K562 (cell line): ENCODE measurements around the gene NRF1. TPM values are rescaled to one million over a fixed set of nuclear protein-coding genes. Genes with fewer than 3 reads are reported as not detected.

Experiments used
- BRCA1 ChIP-seq, 2 experiments: fragments of 450-650 bp in 1 of 2; sonication (generic) in 1 of 2; formaldehyde crosslinking in 1 of 2; IDR thresholded peaks; 2 replicates each; pipeline versions ENCODE4 v1.5.0 to v1.6.1; 2017 to 2020; ENCODE audit warnings: mild to moderate bottlenecking in 1 of 2, missing genetic modification reagents in 1 of 2
- ETS1 ChIP-seq: conservative IDR thresholded peaks from 2 replicates; pipeline ENCODE4 v1.6.1; 2011; ENCODE audit warnings: low read depth, mild to moderate bottlenecking, low read length; ENCODE audit not compliant: control insufficient read depth
- FOXA3 ChIP-seq, 2 experiments: fragments of 450-650 bp in 1 of 2; sonication (generic) in 1 of 2; formaldehyde crosslinking; IDR thresholded peaks in 1 of 2; conservative IDR thresholded peaks in 1 of 2; 2 replicates each; pipeline versions ENCODE4 v1.4.0 to v1.8.0; 2020 to 2022; ENCODE audit warnings: mild to moderate bottlenecking in 2 of 2, missing genetic modification reagents in 1 of 2
- FOXK1 ChIP-seq: sonication (generic); formaldehyde crosslinking; IDR thresholded peaks from 2 replicates; pipeline ENCODE4 v1.8.0; 2022; ENCODE audit warnings: missing genetic modification reagents, mild to moderate bottlenecking, borderline replicate concordance
- FOXM1 ChIP-seq, 2 experiments: fragments of 450-650 bp in 1 of 2; sonication (generic) in 1 of 2; formaldehyde crosslinking in 1 of 2; IDR thresholded peaks; 2 replicates each; pipeline versions ENCODE4 v1.6.1 to v1.9.0; 2017 to 2022; ENCODE audit warnings: low read depth in 2 of 2, mild to moderate bottlenecking in 2 of 2, missing genetic modification reagents in 1 of 2, moderate library complexity in 1 of 2
- HNRNPL ChIP-seq: fragments of 200-400 bp; formaldehyde crosslinking; IDR thresholded peaks from 2 replicates; pipeline ENCODE4 v1.6.1; 2017; ENCODE audit warnings: low read depth, mild to moderate bottlenecking, low read length
- KDM5B ChIP-seq: fragments of 200-600 bp; sonication (generic); IDR thresholded peaks from 2 replicates; pipeline ENCODE4 v1.6.1; 2012; ENCODE audit warnings: low read depth, mild to moderate bottlenecking, moderate library complexity, low read length, control low read depth, inconsistent platforms; ENCODE audit not compliant: insufficient replicate concordance
- MEF2D ChIP-seq: conservative IDR thresholded peaks from 2 replicates; pipeline ENCODE4 v1.6.1; 2016; ENCODE audit warnings: low read depth, missing genetic modification characterization, missing compliant biosample characterization
- NR2C1 ChIP-seq, 2 experiments: fragments of 450-650 bp; IDR thresholded peaks; 2 replicates each; pipeline ENCODE4 v1.6.1; 2017; ENCODE audit warnings: mild to moderate bottlenecking in 2 of 2, antibody characterized with exemption in 1 of 2, inconsistent platforms in 1 of 2, missing compliant biosample characterization in 1 of 2, missing genetic modification characterization in 1 of 2
- NR2C2 ChIP-seq, 2 experiments: fragments of 200-800 bp in 1 of 2; sonication (Bioruptor generic) in 1 of 2; sonication (generic) in 1 of 2; formaldehyde crosslinking in 1 of 2; IDR thresholded peaks; 2 replicates each; pipeline versions ENCODE4 v1.6.1 to v1.8.0; 2016 to 2022; ENCODE audit warnings: mild to moderate bottlenecking in 1 of 2, missing compliant biosample characterization in 1 of 2, missing genetic modification characterization in 1 of 2, missing genetic modification reagents in 1 of 2
- RBM22 ChIP-seq: fragments of 200-400 bp; formaldehyde crosslinking; IDR thresholded peaks from 2 replicates; pipeline ENCODE4 v1.6.1; 2018; ENCODE audit warnings: low read length, low read depth; ENCODE audit not compliant: poor library complexity, severe bottlenecking
- RERE ChIP-seq: sonication (generic); formaldehyde crosslinking; IDR thresholded peaks from 2 replicates; pipeline ENCODE4 v1.8.0; 2023; ENCODE audit warnings: missing genetic modification reagents, mild to moderate bottlenecking, borderline replicate concordance
- SRSF7 ChIP-seq: fragments of 200-400 bp; formaldehyde crosslinking; optimal IDR thresholded peaks from 2 replicates; pipeline ENCODE3; 2017; ENCODE audit warnings: mild to moderate bottlenecking, low read depth, low read length
- ZNF143 ChIP-seq: sonication (generic); formaldehyde crosslinking; IDR thresholded peaks from 2 replicates; pipeline ENCODE4 v1.9.0; 2022; ENCODE audit warnings: mild to moderate bottlenecking, missing genetic modification reagents
- ZNF740 ChIP-seq, 3 experiments: fragments of 200-800 bp in 1 of 3; sonication (Bioruptor generic) in 1 of 3; sonication (generic) in 1 of 3; formaldehyde crosslinking in 1 of 3; IDR thresholded peaks; 2 replicates each; pipeline versions ENCODE4 v1.6.1 to v1.8.0; 2016 to 2022; ENCODE audit warnings: mild to moderate bottlenecking in 2 of 3, missing compliant biosample characterization in 2 of 3, missing genetic modification characterization in 2 of 3, missing genetic modification reagents in 1 of 3
- polyA plus RNA-seq, 8 experiments: library from polyadenylated mRNA; depleted of rRNA in 4 of 8; stranded (reverse) in 5 of 8; unstranded in 3 of 8; fragments of >200 nt; fragmentation: Nextera tagmentation in 2 of 8; fragmentation: Illumina TruSeq in 1 of 8; extraction: Ambion mirVana in 2 of 8; extraction: Trizol in 1 of 8; gene quantifications; 2 replicates each; pipeline versions ENCODE4 v1.2.1 to v1.2.3, GENCODE V29; 2011 to 2014; ENCODE audit warnings: inconsistent platforms in 1 of 8, missing spikeins in 1 of 8
- total RNA-seq, 7 experiments: library from RNA; depleted of rRNA in 6 of 7; stranded (reverse); fragments of >200 nt in 6 of 7; fragmentation: Illumina TruSeq in 2 of 7; extraction: Trizol in 2 of 7; gene quantifications; 2 replicates each; pipeline versions ENCODE4 v1.2.1 to v1.2.3, GENCODE V29; 2011 to 2021; ENCODE audit warnings: low replicate concordance in 1 of 7

NRF1 gene
- total and polyA plus RNA-seq, 9 of the 15 experiments (the other 6 are each of a cell fraction or from before 2014, with no cell fraction given), result 8.6 to 28.8 (median 20.3) TPM

- TF ChIP-seq RERE (CRISPR knock-in tag) (0 out of 2 replicates have a peak, but pooled peaks have one; percentile 27), NR2C1 (IDR thresholded peaks at IDR 0.05) (no peak; the same call in none of the 2 replicates), NR2C1 (tag; IDR thresholded peaks at IDR 0.05) (peak; percentile 57), ETS1 (0 out of 2 replicates have a peak, but pooled peaks have one; percentile 60), KDM5B (no peak), RBM22 (peak; percentile 10), MEF2D (tag) (no peak), FOXK1 (CRISPR knock-in tag) (peak; percentile 41; the same call in 1 of the 2 replicates), FOXA3 (CRISPR knock-in tag; conservative IDR thresholded peaks at IDR 0.05 in 1 of 2, IDR thresholded peaks at IDR 0.05 in 1 of 2) (0 out of 4 replicates have a peak, but pooled peaks of 1 of the 2 experiments have one; percentile 71), HNRNPL (peak; percentile 72; the same call in 1 of the 2 replicates), ZNF143 (CRISPR knock-in tag) (peak; percentile 46; the same call in 1 of the 2 replicates), ZNF740 (CRISPR knock-in tag; IDR thresholded peaks at IDR 0.05) (peak; percentile 35; the same call in 1 of the 2 replicates), ZNF740 (tag; IDR thresholded peaks at IDR 0.05) (no peak), NR2C2 (CRISPR knock-in tag; IDR thresholded peaks at IDR 0.05) (no peak), NR2C2 (tag; IDR thresholded peaks at IDR 0.05) (peak; percentile 12; the same call in 1 of the 2 replicates), BRCA1 (IDR thresholded peaks at IDR 0.05) (no peak), BRCA1 (CRISPR knock-in tag; IDR thresholded peaks at IDR 0.05) (peak; percentile 91; the same call in 1 of the 2 replicates), SRSF7 (peak; percentile 45), FOXM1 (IDR thresholded peaks at IDR 0.05; ENCODE audit: low read depth) (no peak), FOXM1 (CRISPR knock-in tag; IDR thresholded peaks at IDR 0.05; ENCODE audit: low read depth) (peak; percentile 89; the same call in 1 of the 2 replicates)
Measured at GRCh38 chr7:129778770-129779601, 167.5 kb downstream of the NRF1 start (continued).
